NT2/D1 (cell line): ENCODE results near the gene IYD.

Source experiments
- SUZ12 ChIP-seq: IDR thresholded peaks from 2 replicates; pipeline ENCODE4 v1.6.1; 2011; ENCODE audit not compliant: insufficient read length, insufficient read depth; ENCODE audit errors: extremely low read depth
- ZNF274 ChIP-seq: IDR thresholded peaks from 2 replicates; pipeline ENCODE4 v1.6.1; 2011; ENCODE audit warnings: mild to moderate bottlenecking, low read depth, low read length

- TF ChIP-seq ZNF274 (no peak), SUZ12 (no peak)
Observed at GRCh38 chr6:150319924-150320323, 48.9 kb upstream of the IYD start.
